Measurements from ENCODE around the gene PRPSAP1.

GRCh38 chr17:76365256-76365903 is 11.7 kb upstream of the PRPSAP1 start:
- TF ChIP-seq POLR2A (IDR thresholded peaks at IDR 0.05): no peak
- TF ChIP-seq, protein P1, sequence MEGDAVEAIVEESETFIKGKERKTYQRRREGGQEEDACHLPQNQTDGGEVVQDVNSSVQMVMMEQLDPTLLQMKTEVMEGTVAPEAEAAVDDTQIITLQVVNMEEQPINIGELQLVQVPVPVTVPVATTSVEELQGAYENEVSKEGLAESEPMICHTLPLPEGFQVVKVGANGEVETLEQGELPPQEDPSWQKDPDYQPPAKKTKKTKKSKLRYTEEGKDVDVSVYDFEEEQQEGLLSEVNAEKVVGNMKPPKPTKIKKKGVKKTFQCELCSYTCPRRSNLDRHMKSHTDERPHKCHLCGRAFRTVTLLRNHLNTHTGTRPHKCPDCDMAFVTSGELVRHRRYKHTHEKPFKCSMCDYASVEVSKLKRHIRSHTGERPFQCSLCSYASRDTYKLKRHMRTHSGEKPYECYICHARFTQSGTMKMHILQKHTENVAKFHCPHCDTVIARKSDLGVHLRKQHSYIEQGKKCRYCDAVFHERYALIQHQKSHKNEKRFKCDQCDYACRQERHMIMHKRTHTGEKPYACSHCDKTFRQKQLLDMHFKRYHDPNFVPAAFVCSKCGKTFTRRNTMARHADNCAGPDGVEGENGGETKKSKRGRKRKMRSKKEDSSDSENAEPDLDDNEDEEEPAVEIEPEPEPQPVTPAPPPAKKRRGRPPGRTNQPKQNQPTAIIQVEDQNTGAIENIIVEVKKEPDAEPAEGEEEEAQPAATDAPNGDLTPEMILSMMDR (IDR thresholded peaks at IDR 0.05): no peak
